Panc1 (cell line): ENCODE measurements around the gene MTA3. TPM values are rescaled to one million over a fixed set of nuclear protein-coding genes. Genes with fewer than 3 reads are reported as not detected.
"Not testable (repeated sequence)": the region's sequence is repeated elsewhere in the genome, so short reads cannot be mapped to it uniquely, and the experiment has no call there.

Experiments used
- ATAC-seq: fragments of 200-7000 bp; cut with Tn5 transposase; 2 replicates; pipeline ENCODE4 v1.9.1; 2020; ENCODE audit warnings: mild to moderate bottlenecking, moderate library complexity
- BruUV-seq: library from RNA; stranded (reverse); fragments of 400-500 nt; replicated peaks from 2 replicates; lab custom pipeline; 2021; lab: Mats Ljungman, UMichigan
- CTCF ChIA-PET: fragments of 300-600 bp; sonication (Branson Sonifier 250); formaldehyde crosslinking; loops from one replicate; lab custom pipeline; 2022; ENCODE audit warnings: antibody characterized with exemption; lab: Charles Lee
- POLR2A ChIA-PET: fragments of 300-600 bp; sonication (Branson Sonifier 250); formaldehyde crosslinking; loops from one replicate; lab custom pipeline; 2022; ENCODE audit warnings: antibody characterized with exemption; lab: Charles Lee
- DNase-seq: peaks from one replicate; pipeline ENCODE4 v3.0.0-alpha.2; 2010; ENCODE audit warnings: low read depth, low spot score
- H3K27ac ChIP-seq: 2 replicates; pipeline ENCODE4 v1.5.1; 2011; ENCODE audit warnings: mild to moderate bottlenecking, low read length, inconsistent platforms
- H3K27me3 ChIP-seq: fragments of 200-500 bp; sonication (Bioruptor generic); 2 replicates; pipeline ENCODE4 v1.6.0; 2014; ENCODE audit warnings: low read length, inconsistent platforms; ENCODE audit not compliant: control insufficient read depth, insufficient read depth
- H3K36me3 ChIP-seq: fragments of 200-500 bp; sonication (Bioruptor generic); 2 replicates; pipeline ENCODE4 v1.5.1; 2014; ENCODE audit warnings: inconsistent platforms, mild to moderate bottlenecking, low read length, moderate library complexity; ENCODE audit not compliant: control insufficient read depth, insufficient read depth
- H3K4me1 ChIP-seq: 2 replicates; pipeline ENCODE4 v1.5.1; 2011; ENCODE audit warnings: inconsistent platforms, mild to moderate bottlenecking, low read length, moderate library complexity; ENCODE audit not compliant: control insufficient read depth, insufficient read depth
- H3K4me3 ChIP-seq, 2 experiments: 2 replicates each; pipeline ENCODE4 v1.5.1; 2011 to 2012; ENCODE audit warnings: low read depth in 2 of 2, low read length in 2 of 2, mild to moderate bottlenecking in 2 of 2, inconsistent platforms in 1 of 2, moderate library complexity in 1 of 2
- H3K9me3 ChIP-seq: fragments of 200-500 bp; sonication (Bioruptor generic); 2 replicates; pipeline ENCODE4 v1.5.1; 2014; ENCODE audit warnings: low read depth, mild to moderate bottlenecking, inconsistent platforms, low read length, moderate library complexity; ENCODE audit not compliant: control insufficient read depth, insufficient read depth
- CTCF ChIP-seq: fragments of 450-650 bp; IDR thresholded peaks from 2 replicates; pipeline ENCODE4 v1.5.1; 2017; ENCODE audit warnings: mild to moderate bottlenecking
- POLR2AphosphoS5 ChIP-seq: IDR thresholded peaks from 2 replicates; pipeline ENCODE4 v1.6.1; 2012; ENCODE audit warnings: mild to moderate bottlenecking, low read depth, low read length, moderate library complexity
- REST ChIP-seq, 2 experiments: IDR thresholded peaks; 2 replicates each; pipeline ENCODE4 v1.6.1; 2011 to 2012; ENCODE audit warnings: low read depth in 2 of 2, control low read depth in 1 of 2, low read length in 1 of 2, mild to moderate bottlenecking in 1 of 2, moderate library complexity in 1 of 2; ENCODE audit not compliant: insufficient read depth in 1 of 2
- SIN3A ChIP-seq: IDR thresholded peaks from 2 replicates; pipeline ENCODE4 v1.6.1; 2012; ENCODE audit warnings: low read depth, mild to moderate bottlenecking, low read length, moderate library complexity, borderline replicate concordance; ENCODE audit not compliant: insufficient read depth
- TCF7L2 ChIP-seq: IDR thresholded peaks from 2 replicates; pipeline ENCODE4 v1.6.1; 2011; ENCODE audit warnings: mild to moderate bottlenecking, low read depth, low read length, inconsistent platforms
- in situ Hi-C: cut with HindIII; loops from 2 replicates; pipeline ENCODE4 v1.10.0; 2016; ENCODE audit warnings: low sequenced_read_pairs, low pct_unique_long_range_greater_than_20kb
- intact Hi-C: fragments of 100-400 bp; cut with micrococcal nuclease; formaldehyde crosslinking; loops from one replicate; pipeline ENCODE4 v1.10.0; 2022; ENCODE audit not compliant: unreplicated experiment
- total RNA-seq: library from RNA; stranded (reverse); gene quantifications from one replicate; pipeline ENCODE4 v1.2.1, GENCODE V29; 2021; ENCODE audit not compliant: unreplicated experiment

Gene MTA3
- total RNA-seq, 1 experiment from 2014 or later: 65.6 TPM

- POLR2A ChIA-PET: interaction anchor here (0.6 kb wide), 1 partner anchor 170 kb away, joined by 3 read pairs; no protein-coding TSS in a partner anchor
- CTCF ChIA-PET, H3K27me3 ChIP-seq, intact Hi-C loops, H3K4me1 ChIP-seq, in situ Hi-C loops, ATAC-seq, H3K4me3 ChIP-seq, BruUV-seq, H3K27ac ChIP-seq, DNase-seq, H3K9me3 ChIP-seq, H3K36me3 ChIP-seq: not testable (repeated sequence)
Measured at GRCh38 chr2:42584628-42585027, 16.2 kb downstream of the MTA3 start.

- TF ChIP-seq REST (IDR thresholded peaks at IDR 0.05; ENCODE audit: insufficient read depth in 1 of 2, low read depth in 2 of 2, low read length in 1 of 2): no peak
- TF ChIP-seq CTCF: no peak
- no peak for TF ChIP-seq POLR2AphosphoS5
- TF ChIP-seq TCF7L2: no peak
- TF ChIP-seq SIN3A: no peak
- ATAC-seq (no peak), DNase-seq (no peak)
- CTCF ChIA-PET: no interaction called here
- no peaks in the 10 kb centered on the region for H3K27me3 ChIP-seq
- H3K27ac ChIP-seq: no peak overlapping the region
- H3K9me3 ChIP-seq: no peaks in the 10 kb centered on the region
- no peak overlapping the region for H3K4me3 ChIP-seq
- no TSS peak for BruUV-seq
- POLR2A ChIA-PET: no interaction called here
- intact Hi-C loops (no loop called here), in situ Hi-C loops (no loop called here)
- no peaks in the 10 kb centered on the region for H3K4me1 ChIP-seq
- H3K36me3 ChIP-seq: no peaks in the 10 kb centered on the region
Measured at GRCh38 chr2:42585779-42586178, 17.3 kb downstream of the MTA3 start.

- Histone ChIP-seq H3K9me3 (no peaks in the 10 kb centered on the region), H3K36me3 (no peaks in the 10 kb centered on the region), H3K27me3 (no peaks in the 10 kb centered on the region), H3K27ac (no peak overlapping the region), H3K4me1 (no peaks in the 10 kb centered on the region), H3K4me3 (no peak overlapping the region)
- ATAC-seq (no peak), DNase-seq (no peak)
- intact Hi-C loops: no loop called here
- CTCF ChIA-PET: no interaction called here
- BruUV-seq: no TSS peak
- TF ChIP-seq TCF7L2: no peak
- TF ChIP-seq SIN3A: no peak
- no peak for TF ChIP-seq REST (IDR thresholded peaks at IDR 0.05; ENCODE audit: insufficient read depth in 1 of 2, low read depth in 2 of 2, low read length in 1 of 2)
- no peak for TF ChIP-seq POLR2AphosphoS5
- no peak for TF ChIP-seq CTCF
- POLR2A ChIA-PET: interaction anchor here (0.5 to 0.6 kb wide), 2 partner anchors 178 to 223 kb away, joined by 3 to 18 read pairs; no protein-coding TSS in a partner anchor
- in situ Hi-C loops: no loop called here
Measured at GRCh38 chr2:42587526-42588117, 19.2 kb downstream of the MTA3 start.
